Retinal pigment epithelial cell (primary cell): ENCODE measurements around the gene EYS.

Experiments
- DNase-seq: peaks from one replicate; pipeline ENCODE4 v3.0.0-alpha.2; 2010; ENCODE audit warnings: low read depth
- H3K4me3 ChIP-seq: 2 replicates; pipeline ENCODE4 v1.5.1; 2011; ENCODE audit warnings: mild to moderate bottlenecking, low read length, control low read depth, moderate library complexity
- TF ChIP-seq, protein P1 (sequence below): conservative IDR thresholded peaks from 2 replicates; pipeline ENCODE4 v1.5.1; 2011; ENCODE audit warnings: low read depth, low read length, control low read depth, inconsistent platforms

The EYS gene

DNA sequence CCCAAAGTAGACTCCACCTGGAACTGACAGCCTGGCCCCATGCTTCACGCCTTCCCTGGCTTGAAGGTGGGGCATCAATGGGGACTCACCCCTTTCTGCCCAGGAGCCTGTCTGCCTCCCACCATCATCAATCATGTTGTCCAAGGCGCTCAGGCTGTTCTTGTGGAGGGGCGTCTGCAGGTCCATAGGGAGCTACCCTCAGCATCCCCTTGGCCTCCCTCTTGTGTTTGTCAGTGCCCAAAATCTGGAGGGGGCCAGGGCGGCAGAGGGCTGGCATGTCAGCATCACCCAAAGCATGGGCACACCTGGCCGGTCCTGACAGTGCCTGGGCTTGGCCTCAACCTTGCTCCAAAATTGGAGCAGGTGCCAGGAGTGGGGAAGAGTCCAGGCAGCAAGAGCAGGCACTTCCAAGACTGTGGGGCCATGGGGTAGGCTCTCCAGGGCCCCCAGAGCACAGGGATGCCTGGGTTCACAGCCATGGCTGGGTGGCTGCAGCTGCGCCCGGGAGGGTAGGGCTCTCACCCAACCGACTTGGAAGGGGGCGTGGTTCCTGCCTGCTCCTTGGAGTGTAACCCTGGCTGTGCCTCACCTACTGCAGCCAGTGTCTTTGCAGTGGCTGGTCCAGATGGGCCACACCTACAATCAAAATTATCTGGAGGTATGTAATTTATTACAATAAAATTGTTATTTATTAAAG is 903.4 kb downstream of the EYS start:
- no peak overlapping the region for H3K4me3 ChIP-seq
- DNase-seq = no peak
- TF ChIP-seq, protein P1, sequence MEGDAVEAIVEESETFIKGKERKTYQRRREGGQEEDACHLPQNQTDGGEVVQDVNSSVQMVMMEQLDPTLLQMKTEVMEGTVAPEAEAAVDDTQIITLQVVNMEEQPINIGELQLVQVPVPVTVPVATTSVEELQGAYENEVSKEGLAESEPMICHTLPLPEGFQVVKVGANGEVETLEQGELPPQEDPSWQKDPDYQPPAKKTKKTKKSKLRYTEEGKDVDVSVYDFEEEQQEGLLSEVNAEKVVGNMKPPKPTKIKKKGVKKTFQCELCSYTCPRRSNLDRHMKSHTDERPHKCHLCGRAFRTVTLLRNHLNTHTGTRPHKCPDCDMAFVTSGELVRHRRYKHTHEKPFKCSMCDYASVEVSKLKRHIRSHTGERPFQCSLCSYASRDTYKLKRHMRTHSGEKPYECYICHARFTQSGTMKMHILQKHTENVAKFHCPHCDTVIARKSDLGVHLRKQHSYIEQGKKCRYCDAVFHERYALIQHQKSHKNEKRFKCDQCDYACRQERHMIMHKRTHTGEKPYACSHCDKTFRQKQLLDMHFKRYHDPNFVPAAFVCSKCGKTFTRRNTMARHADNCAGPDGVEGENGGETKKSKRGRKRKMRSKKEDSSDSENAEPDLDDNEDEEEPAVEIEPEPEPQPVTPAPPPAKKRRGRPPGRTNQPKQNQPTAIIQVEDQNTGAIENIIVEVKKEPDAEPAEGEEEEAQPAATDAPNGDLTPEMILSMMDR = no peak

DNA sequence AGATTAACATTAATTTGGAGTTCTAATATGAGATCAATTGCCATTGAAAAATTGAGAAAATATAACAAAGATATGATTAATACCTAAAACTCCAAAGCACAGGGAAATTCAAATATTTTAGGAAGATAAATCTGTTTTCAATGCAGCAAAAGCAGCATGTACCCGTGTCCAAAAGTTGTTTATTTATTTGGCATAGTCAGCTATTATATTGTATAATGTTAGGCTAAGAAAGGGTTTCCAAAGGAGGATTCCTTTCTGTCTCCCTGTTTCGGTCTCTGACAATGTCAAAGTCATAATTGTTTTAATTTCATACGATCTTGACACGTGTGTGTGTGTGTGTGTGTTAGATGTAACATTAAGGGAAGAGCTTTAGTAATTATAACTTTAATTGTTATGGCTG is 914.5 kb downstream of the EYS start:
- no peak for DNase-seq
- TF ChIP-seq, protein P1 = no peak
- no peak overlapping the region for H3K4me3 ChIP-seq

DNA sequence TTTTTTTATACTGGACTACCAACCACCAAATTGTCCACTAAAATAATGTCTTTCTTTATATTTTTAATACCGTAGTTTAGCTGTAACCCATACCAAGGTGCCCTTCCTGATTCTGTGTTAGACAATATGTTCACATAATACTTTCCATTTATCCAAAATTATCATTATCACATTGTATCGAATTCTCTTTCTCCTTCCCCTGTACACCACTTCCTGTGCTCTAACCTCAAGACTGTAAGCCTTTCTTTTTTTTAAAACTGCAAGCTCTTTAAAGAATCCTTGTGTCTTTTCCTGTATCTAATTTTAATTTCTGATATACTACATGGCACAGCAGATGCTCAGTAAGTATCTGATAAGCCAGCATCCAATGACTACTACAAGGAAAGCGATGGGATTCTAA is 917.5 kb downstream of the EYS start:
- H3K4me3 ChIP-seq = no peak overlapping the region
- TF ChIP-seq, protein P1 = no peak
- no peak for DNase-seq

DNA sequence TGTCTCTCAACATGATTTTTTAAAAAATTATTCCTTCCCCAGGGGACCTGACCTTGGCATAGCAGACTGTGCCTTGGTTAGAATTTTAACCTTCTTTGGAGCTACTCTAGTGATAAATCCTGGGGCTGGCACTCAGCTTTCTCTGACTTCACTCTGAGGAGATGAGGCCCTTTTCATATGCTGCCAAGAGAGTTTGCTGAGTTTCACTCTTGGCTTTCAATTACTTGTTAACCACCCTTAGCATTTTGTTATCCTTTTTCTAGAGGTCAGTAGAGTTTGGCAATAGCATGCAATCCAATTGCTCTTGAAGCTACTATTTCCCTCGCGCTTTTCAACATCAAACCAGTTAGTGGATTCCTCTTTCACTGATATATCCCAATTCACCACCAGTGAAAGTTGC is 920.3 kb downstream of the EYS start:
- no peak for DNase-seq
- TF ChIP-seq, protein P1 = no peak

DNA sequence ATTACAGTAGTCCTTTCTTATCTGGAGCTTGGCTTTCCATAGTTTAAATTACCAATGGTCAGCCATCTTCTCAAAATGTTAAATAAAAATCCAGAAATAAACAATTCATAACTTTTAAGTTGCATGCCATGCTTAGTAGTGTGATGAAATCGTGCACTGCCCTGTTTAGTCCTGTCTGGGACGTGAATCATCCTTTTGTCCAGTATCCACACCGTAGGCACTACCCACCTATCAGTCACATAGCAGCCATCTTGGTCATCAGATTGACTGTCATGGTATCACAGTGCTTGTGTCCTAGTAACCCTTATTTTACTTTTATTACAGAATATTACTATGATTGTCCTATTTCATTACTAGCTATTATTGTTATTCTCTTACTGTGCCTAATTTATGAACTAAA is 924.1 kb downstream of the EYS start:
- no peak overlapping the region for H3K4me3 ChIP-seq
- DNase-seq = no peak
- TF ChIP-seq, protein P1 = no peak

More for the DNA sequence above, 920.3 kb downstream of the EYS start:
- H3K4me3 ChIP-seq = no peak overlapping the region

DNA sequence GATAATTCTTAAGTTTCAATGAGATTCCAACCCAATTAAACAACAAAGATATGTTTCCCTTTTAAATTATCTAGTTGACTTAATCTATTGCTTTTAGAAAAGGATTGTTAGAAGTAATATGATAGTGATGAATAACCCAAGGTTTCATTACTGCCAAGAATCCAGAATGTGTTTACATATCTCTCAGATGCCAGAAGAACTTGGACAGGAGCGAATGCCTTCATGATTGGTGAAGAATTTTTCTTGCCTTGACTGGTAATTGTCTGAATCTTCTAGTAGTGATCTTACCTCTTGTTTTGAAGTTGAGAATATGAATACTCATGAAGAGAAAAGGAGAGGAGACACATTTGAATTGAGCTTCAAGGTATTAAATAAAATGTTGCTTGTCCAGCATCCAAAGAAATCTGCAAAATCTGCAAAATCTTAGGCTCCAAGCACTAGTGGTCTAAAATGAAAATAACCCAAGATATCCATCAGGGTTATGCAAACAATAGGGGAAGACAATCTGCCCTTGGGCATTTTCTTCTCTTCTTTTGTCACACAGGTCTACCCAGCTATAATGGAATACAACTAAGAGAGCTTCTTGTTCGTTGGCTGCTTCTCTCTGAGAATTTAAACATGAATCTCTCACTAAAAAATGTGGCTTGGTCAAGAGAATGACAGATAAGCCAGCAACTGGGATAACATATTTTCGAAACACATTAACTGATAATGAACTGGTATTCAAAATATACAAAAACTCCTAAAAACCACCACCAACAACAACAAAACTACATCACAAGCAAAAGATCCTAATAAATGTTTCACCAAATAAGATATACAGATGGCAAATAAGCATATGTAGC is 928.9 kb downstream of the EYS start:
- no peak for DNase-seq
- H3K4me3 ChIP-seq = no peak overlapping the region
- TF ChIP-seq, protein P1 = no peak
